GM15510 (cell line): Measurements from ENCODE around the gene DENND10.

Source experiments
- POLR2A ChIP-seq: IDR thresholded peaks from 3 replicates; pipeline ENCODE4 v1.6.1; 2011; ENCODE audit warnings: borderline replicate concordance; ENCODE audit not compliant: insufficient read length; ENCODE audit errors: extremely low read depth

The DENND10 gene

GRCh38 chr10:119116326-119116951 is 12.5 kb downstream of the DENND10 start:
- TF ChIP-seq POLR2A = no peak

- no peak for TF ChIP-seq POLR2A
Observed at GRCh38 chr10:119118231-119118630, 14.3 kb downstream of the DENND10 start.

- TF ChIP-seq POLR2A = no peak
Observed at GRCh38 chr10:119119400-119119799, 15.5 kb downstream of the DENND10 start.

GRCh38 chr10:119120413-119120867 is 16.5 kb downstream of the DENND10 start:
- no peak for TF ChIP-seq POLR2A

GRCh38 chr10:119120875-119121274 is 17.0 kb downstream of the DENND10 start:
- no peak for TF ChIP-seq POLR2A

GRCh38 chr10:119125942-119126341 is 22.0 kb downstream of the DENND10 start:
- no peak for TF ChIP-seq POLR2A

- no peak for TF ChIP-seq POLR2A
Observed at GRCh38 chr10:119129721-119130120, 25.8 kb downstream of the DENND10 start.

- no peak for TF ChIP-seq POLR2A
Observed at GRCh38 chr10:119131512-119132240, 27.8 kb downstream of the DENND10 start.

- no peak for TF ChIP-seq POLR2A
Observed at GRCh38 chr10:119132521-119133345, 28.8 kb downstream of the DENND10 start.

GRCh38 chr10:119133949-119134348 is 30.0 kb downstream of the DENND10 start:
- no peak for TF ChIP-seq POLR2A

- no peak for TF ChIP-seq POLR2A
Observed at GRCh38 chr10:119135513-119135881, 31.6 kb downstream of the DENND10 start.

- TF ChIP-seq POLR2A = no peak
Observed at GRCh38 chr10:119136084-119136483, 32.2 kb downstream of the DENND10 start.

- no peak for TF ChIP-seq POLR2A
Observed at GRCh38 chr10:119138346-119139306, 34.7 kb downstream of the DENND10 start.

GRCh38 chr10:119139464-119140067 is 35.7 kb downstream of the DENND10 start:
- no peak for TF ChIP-seq POLR2A

- TF ChIP-seq POLR2A = no peak
Observed at GRCh38 chr10:119140603-119141245, 36.8 kb downstream of the DENND10 start.
